HFFc6 (cell line): ENCODE results near the gene HIPK2. TPM values are rescaled to one million over a fixed set of nuclear protein-coding genes. Genes with fewer than 3 reads are reported as not detected.

ENCODE experiments used
- DNase-seq: peaks from one replicate; pipeline ENCODE4 v3.0.0-alpha.2; 2018
- H3K27ac Mint-ChIP-seq: 2 replicates; pipeline ENCODE4 v1.8.0; 2020; ENCODE audit warnings: mild to moderate bottlenecking, mixed read lengths
- H3K27me3 Mint-ChIP-seq: 2 replicates; pipeline ENCODE4 v1.8.0; 2021; ENCODE audit warnings: mild to moderate bottlenecking, moderate library complexity, mixed read lengths; ENCODE audit not compliant: insufficient read depth
- H3K36me3 Mint-ChIP-seq: 2 replicates; pipeline ENCODE4 v1.8.0; 2021; ENCODE audit warnings: low read depth, mixed read lengths
- H3K4me1 Mint-ChIP-seq: 2 replicates; pipeline ENCODE4 v1.8.0; 2020; ENCODE audit warnings: low read depth, mixed read lengths
- H3K4me3 Mint-ChIP-seq: 2 replicates; pipeline ENCODE4 v1.8.0; 2020; ENCODE audit warnings: mild to moderate bottlenecking, moderate library complexity, mixed read lengths
- H3K9me3 Mint-ChIP-seq: 2 replicates; pipeline ENCODE4 v1.8.0; 2020; ENCODE audit warnings: mild to moderate bottlenecking, mixed read lengths
- CTCF ChIP-seq: fragments of 200-600 bp; sonication (generic); IDR thresholded peaks from 2 replicates; pipeline ENCODE4 v1.5.0; 2021; ENCODE audit warnings: antibody characterized with exemption, mild to moderate bottlenecking
- total RNA-seq, 6 experiments: library from RNA; stranded (reverse); fragmentation: NEBNext Ultra II Directional; extraction: Animal tissue kit (Norgen Biotek cat#: 25700); gene quantifications; 2 replicates in 1 of 6; 3 replicates in 5 of 6; pipeline ENCODE4 v1.2.3, GENCODE V29; 2021

Gene HIPK2
- total RNA-seq, 6 experiments from 2014 or later, result 14.6 to 33.4 (median 31.4) TPM

- Mint-ChIP-seq H3K9me3 (no peaks in the 10 kb centered on the region), H3K27ac (no peak overlapping the region), H3K4me3 (no peak overlapping the region), H3K27me3 (no peaks in the 10 kb centered on the region; the same call in 1 of the 2 replicates), H3K36me3 (peaks cover 9% of the 10 kb centered on the region; the same call in 1 of the 2 replicates), H3K4me1 (no peaks in the 10 kb centered on the region)
- no peak for TF ChIP-seq CTCF
- DNase-seq, result no peak
Observed at GRCh38 chr7:139587535-139587934, 190.3 kb downstream of the HIPK2 start.

- no peak for DNase-seq
- no peak overlapping the region for H3K27ac Mint-ChIP-seq
- peaks cover 4% of the 10 kb centered on the region; the same call in 1 of the 2 replicates for H3K36me3 Mint-ChIP-seq
- no peak for TF ChIP-seq CTCF
- H3K9me3 Mint-ChIP-seq, result no peaks in the 10 kb centered on the region
- H3K27me3 Mint-ChIP-seq, result no peaks in the 10 kb centered on the region; the same call in 1 of the 2 replicates
- H3K4me1 Mint-ChIP-seq, result no peaks in the 10 kb centered on the region
- no peak overlapping the region for H3K4me3 Mint-ChIP-seq
Observed at GRCh38 chr7:139586286-139586685, 191.5 kb downstream of the HIPK2 start.

- H3K9me3 Mint-ChIP-seq, result no peaks in the 10 kb centered on the region
- DNase-seq, result no peak
- no peak overlapping the region for H3K4me3 Mint-ChIP-seq
- H3K4me1 Mint-ChIP-seq, result no peaks in the 10 kb centered on the region
- no peaks in the 10 kb centered on the region; the same call in 1 of the 2 replicates for H3K36me3 Mint-ChIP-seq
- H3K27me3 Mint-ChIP-seq, result no peaks in the 10 kb centered on the region; the same call in 1 of the 2 replicates
- TF ChIP-seq CTCF, result no peak
- H3K27ac Mint-ChIP-seq, result no peak overlapping the region
Observed at GRCh38 chr7:139585042-139585441, 192.8 kb downstream of the HIPK2 start.

- no peaks in the 10 kb centered on the region; the same call in 1 of the 2 replicates for H3K27me3 Mint-ChIP-seq
- H3K4me1 Mint-ChIP-seq, result no peaks in the 10 kb centered on the region
- no peak for TF ChIP-seq CTCF
- no peak for DNase-seq
- H3K4me3 Mint-ChIP-seq, result no peak overlapping the region
- H3K27ac Mint-ChIP-seq, result no peak overlapping the region
- no peaks in the 10 kb centered on the region for H3K9me3 Mint-ChIP-seq
- H3K36me3 Mint-ChIP-seq, result no peaks in the 10 kb centered on the region; the same call in 1 of the 2 replicates
Observed at GRCh38 chr7:139583826-139584553, 193.8 kb downstream of the HIPK2 start.

- no peaks in the 10 kb centered on the region for H3K4me1 Mint-ChIP-seq
- no peaks in the 10 kb centered on the region; the same call in 1 of the 2 replicates for H3K36me3 Mint-ChIP-seq
- TF ChIP-seq CTCF, result no peak
- no peak for DNase-seq
- H3K4me3 Mint-ChIP-seq, result no peak overlapping the region
- no peaks in the 10 kb centered on the region for H3K9me3 Mint-ChIP-seq
- no peaks in the 10 kb centered on the region; the same call in 1 of the 2 replicates for H3K27me3 Mint-ChIP-seq
- H3K27ac Mint-ChIP-seq, result no peak overlapping the region
Observed at GRCh38 chr7:139582671-139583155, 195.1 kb downstream of the HIPK2 start.
